Measurements from ENCODE around the gene TRIM49D1.
"Not testable (repeated sequence)": the region's sequence is repeated elsewhere in the genome, so short reads cannot be mapped to it uniquely, and the experiment has no call there.

TRIM49D1 gene

DNA sequence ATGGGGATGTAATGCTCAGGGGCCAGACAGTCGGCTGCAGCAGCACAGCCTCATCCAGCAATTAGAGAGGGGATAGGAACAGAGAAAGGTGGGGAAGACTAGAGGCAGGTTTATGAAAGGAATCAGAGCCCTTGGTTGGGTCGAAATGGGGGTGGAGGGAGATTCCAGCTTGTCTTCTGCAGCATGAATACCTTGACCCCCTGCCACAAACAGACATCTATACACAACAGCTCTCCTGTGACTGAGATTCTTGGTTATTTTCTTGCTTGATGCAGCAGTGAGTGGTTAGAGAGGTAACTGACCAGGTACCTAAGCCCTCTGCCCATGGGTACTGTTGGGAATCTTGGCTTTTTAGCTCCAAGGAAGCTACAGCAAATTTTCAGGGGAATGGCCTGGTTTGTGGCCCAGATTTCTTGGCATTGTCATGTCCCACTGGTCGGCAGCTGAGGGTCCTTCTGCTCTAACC, at the start of gene TRIM49D1:
TSS of gene TRIM49D1 (minus strand) at position 51 of the 466 bp plus-strand sequence. CDS start 4,535 bp downstream, outside the sequence.
- DNase-seq (ENCODE audit: low read depth, low spot score): no peak

GRCh38 chr11:89965737-89966136, 43.7 kb upstream of the TRIM49D1 start, which contains the start of gene TRIM64:
Gene TRIM64 (plus strand): TSS chr11:89966037. CDS start chr11:89968504, 2,467 bp downstream.
- not testable (repeated sequence) for DNase-seq (ENCODE audit: low read depth, low spot score)

GRCh38 chr11:89960833-89961232, 38.8 kb upstream of the TRIM49D1 start:
- not testable (repeated sequence) for DNase-seq (ENCODE audit: low read depth, low spot score)

DNA sequence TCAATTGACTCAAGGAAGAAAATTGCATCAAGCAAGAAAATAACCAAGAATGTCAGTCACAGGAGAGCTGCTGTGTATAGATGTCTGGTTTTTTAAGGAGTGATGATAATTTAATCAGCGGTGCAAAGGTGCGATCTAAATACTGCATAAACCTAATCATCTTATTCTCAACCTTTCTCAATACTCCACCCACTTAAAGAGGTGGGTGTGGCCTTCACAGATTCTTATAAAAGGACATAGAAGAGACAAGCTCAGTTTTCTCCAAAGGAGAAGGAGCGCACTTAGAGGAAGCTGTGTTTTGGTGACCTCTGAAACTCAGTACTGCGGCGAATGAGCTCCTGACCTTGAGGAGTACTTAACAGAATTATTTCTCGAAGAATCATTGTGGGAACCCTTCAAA, 1.7 kb upstream of the TRIM49D1 start, which contains the start of gene TRIM49D2:
TSS of gene TRIM49D2 (plus strand) at position 301 of the 400 bp plus-strand sequence. CDS start 2,698 bp downstream, outside the sequence.
- not testable (repeated sequence) for DNase-seq (ENCODE audit: low read depth, low spot score)

- DNase-seq (ENCODE audit: low read depth, low spot score): not testable (repeated sequence)
These were observed 21.2 kb downstream of the TRIM49D1 start for GRCh38 chr11:89900809-89901208.

DNA sequence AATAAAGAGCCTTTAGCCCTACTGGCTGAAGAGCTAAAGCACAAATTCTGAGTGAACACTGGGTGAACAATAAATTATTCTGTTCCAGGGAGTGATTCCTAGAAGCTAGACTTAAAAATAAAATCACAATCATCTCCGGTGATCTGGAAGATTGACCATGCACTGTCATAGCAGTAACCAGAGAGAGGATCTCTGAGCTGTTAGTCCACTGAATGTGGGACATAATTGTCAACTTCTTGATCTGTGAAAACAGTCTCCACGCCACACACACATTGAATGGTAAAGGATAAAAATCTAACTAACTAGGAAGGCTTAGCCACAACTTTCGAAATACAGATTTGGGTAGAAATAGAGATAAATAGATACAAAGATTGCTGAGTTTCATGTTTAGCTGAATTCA, 28.8 kb downstream of the TRIM49D1 start:
- DNase-seq (ENCODE audit: low read depth, low spot score): not testable (repeated sequence)

GRCh38 chr11:89877511-89877910, 44.5 kb downstream of the TRIM49D1 start:
- DNase-seq (ENCODE audit: low read depth, low spot score): not testable (repeated sequence)

GRCh38 chr11:89872588-89872987, 49.5 kb downstream of the TRIM49D1 start:
- DNase-seq (ENCODE audit: low read depth, low spot score): not testable (repeated sequence)

DNA sequence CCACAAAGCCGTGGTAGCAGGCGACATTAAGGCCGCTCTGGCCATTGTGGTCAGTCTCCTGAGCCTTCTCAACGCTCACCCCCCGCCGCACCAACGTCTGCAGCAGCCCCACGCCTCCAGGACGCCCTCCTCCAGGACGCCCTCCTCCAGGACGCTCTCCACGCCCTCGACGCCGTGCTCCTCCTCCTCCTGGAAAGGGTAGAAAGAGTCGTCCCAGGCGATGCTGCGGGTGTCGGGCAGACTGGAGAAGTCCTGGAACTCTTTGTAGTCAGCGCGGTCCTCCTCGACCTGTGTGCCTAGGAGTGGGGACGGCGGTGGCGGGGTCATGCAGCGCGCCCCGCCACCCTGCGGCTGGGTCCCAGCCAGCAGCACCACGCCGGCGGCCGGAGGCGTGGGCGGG, 56.8 kb downstream of the TRIM49D1 start:
- not testable (repeated sequence) for DNase-seq (ENCODE audit: low read depth, low spot score)

GRCh38 chr11:89863906-89864704, 57.9 kb downstream of the TRIM49D1 start:
- DNase-seq (ENCODE audit: low read depth, low spot score): not testable (repeated sequence)

Data from brain pericyte (primary cell).